GM13976 (cell line): ENCODE measurements around the gene KIRREL3.

Experiments
- DNase-seq: peaks from one replicate; pipeline ENCODE4 v3.0.0; 2012; ENCODE audit warnings: low spot score
- CTCF ChIP-seq: IDR thresholded peaks from 2 replicates; pipeline ENCODE4 v1.5.1; 2012; ENCODE audit warnings: borderline replicate concordance, mild to moderate bottlenecking; ENCODE audit not compliant: insufficient read depth; ENCODE audit errors: extremely low read depth, missing control alignments, control extremely low read depth
- in situ Hi-C: fragments of 300-500 bp; cut with MboI; formaldehyde crosslinking; loops from one replicate; pipeline ENCODE4 v1.12.0; 2022; ENCODE audit warnings: low sequenced_read_pairs, mixed read lengths, inconsistent platforms; ENCODE audit not compliant: unreplicated experiment

Gene KIRREL3

DNA sequence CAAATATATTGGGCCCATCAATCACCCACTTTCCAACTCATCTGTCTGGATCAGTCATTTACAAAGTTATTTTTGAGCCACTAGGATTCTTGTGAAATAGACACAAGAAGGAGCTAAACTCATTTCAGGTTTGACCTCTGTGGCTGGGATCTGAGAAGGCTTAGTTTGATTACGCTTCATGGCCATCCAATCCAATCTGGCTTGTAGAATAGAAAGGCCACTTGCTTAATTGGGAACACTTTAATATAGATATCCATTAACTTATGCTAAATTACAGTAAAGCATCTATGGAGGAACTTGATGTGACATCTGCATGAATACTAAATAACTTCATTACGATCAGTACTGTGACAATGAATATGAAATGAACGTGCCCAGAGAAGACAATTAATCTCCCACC is 360.9 kb downstream of the KIRREL3 start:
- DNase-seq = no peak
- in situ Hi-C loops = no loop called here
- no peak for TF ChIP-seq CTCF

- TF ChIP-seq CTCF = no peak
- in situ Hi-C loops = no loop called here
- DNase-seq = no peak
These were observed 361.9 kb downstream of the KIRREL3 start for GRCh38 chr11:126638648-126639047.

GRCh38 chr11:126637795-126638175 is 362.8 kb downstream of the KIRREL3 start:
- TF ChIP-seq CTCF = no peak
- DNase-seq = no peak
- in situ Hi-C loops = no loop called here

- TF ChIP-seq CTCF = no peak
- in situ Hi-C loops = no loop called here
- DNase-seq = no peak
These were observed 363.4 kb downstream of the KIRREL3 start for GRCh38 chr11:126636911-126637794.

GRCh38 chr11:126635511-126635910 is 365.1 kb downstream of the KIRREL3 start:
- DNase-seq = no peak
- in situ Hi-C loops = no loop called here
- TF ChIP-seq CTCF = no peak

DNA sequence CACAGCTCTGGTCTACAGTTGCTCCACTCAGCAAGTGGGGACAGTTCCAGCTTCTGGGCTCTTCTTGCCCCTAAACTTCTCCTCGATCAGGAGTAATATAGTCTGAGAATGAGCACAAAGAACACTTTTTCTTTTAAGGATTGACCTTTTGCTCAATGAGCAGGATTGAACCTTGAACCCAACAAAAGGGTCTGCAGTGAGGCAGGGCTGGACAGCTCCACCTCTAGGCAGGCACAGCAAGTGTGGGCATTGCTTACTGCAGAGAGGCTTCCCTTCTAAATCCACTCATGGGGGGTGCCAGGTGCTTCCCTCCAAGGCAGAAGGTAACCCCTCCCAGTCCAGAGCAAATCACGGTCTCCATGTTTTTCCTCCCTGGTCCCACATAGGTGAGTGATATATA is 365.6 kb downstream of the KIRREL3 start:
- no peak for DNase-seq
- in situ Hi-C loops = no loop called here
- no peak for TF ChIP-seq CTCF

GRCh38 chr11:126633330-126633729 is 367.2 kb downstream of the KIRREL3 start:
- DNase-seq = no peak
- in situ Hi-C loops = no loop called here
- no peak for TF ChIP-seq CTCF
